GM04503 (cell line): ENCODE results near the gene RALB.
"Not testable (repeated sequence)": the region's sequence is repeated elsewhere in the genome, so short reads cannot be mapped to it uniquely, and the experiment has no call there.

Experiments
- DNase-seq: peaks from one replicate; pipeline ENCODE4 v3.0.0-alpha.2; 2012; ENCODE audit warnings: low read depth

The RALB gene

GRCh38 chr2:120293096-120294007, 40.7 kb downstream of the RALB start:
- DNase-seq = no peak

GRCh38 chr2:120294008-120294340, 41.3 kb downstream of the RALB start:
- no peak for DNase-seq

GRCh38 chr2:120298173-120298835, 45.7 kb downstream of the RALB start:
- DNase-seq = no peak

- DNase-seq = no peak
These were observed 46.4 kb downstream of the RALB start for GRCh38 chr2:120299004-120299403.

- DNase-seq = no peak
These were observed 46.9 kb downstream of the RALB start for GRCh38 chr2:120299561-120299960.

GRCh38 chr2:120300385-120300784, 47.7 kb downstream of the RALB start:
- no peak for DNase-seq

GRCh38 chr2:120301284-120301683, 48.6 kb downstream of the RALB start:
- no peak for DNase-seq

- no peak for DNase-seq
These were observed 49.6 kb downstream of the RALB start for GRCh38 chr2:120302301-120302700.

- DNase-seq = no peak
These were observed 50.5 kb downstream of the RALB start for GRCh38 chr2:120303177-120303576.

- no peak for DNase-seq
These were observed 52.6 kb downstream of the RALB start for GRCh38 chr2:120305296-120305695.

- DNase-seq = no peak
These were observed 53.4 kb downstream of the RALB start for GRCh38 chr2:120305937-120306490.

- no peak for DNase-seq
These were observed 54.8 kb downstream of the RALB start for GRCh38 chr2:120307482-120307881.

- DNase-seq = no peak
These were observed 55.6 kb downstream of the RALB start for GRCh38 chr2:120308038-120308910.

GRCh38 chr2:120310136-120310535, 57.5 kb downstream of the RALB start:
- no peak for DNase-seq

GRCh38 chr2:120310841-120311240, 58.2 kb downstream of the RALB start:
- DNase-seq = not testable (repeated sequence)

GRCh38 chr2:120312076-120312475, 59.4 kb downstream of the RALB start:
- no peak for DNase-seq

- peak; percentile 47 for DNase-seq
These were observed 60.4 kb downstream of the RALB start for GRCh38 chr2:120312860-120313694.

- no peak for DNase-seq
These were observed 61.3 kb downstream of the RALB start for GRCh38 chr2:120313695-120314615.

GRCh38 chr2:120314690-120315366, 62.2 kb downstream of the RALB start:
- DNase-seq = no peak
